Epithelial cell of umbilical artery (primary cell): ENCODE measurements around the gene FMNL3. TPM values are rescaled to one million over a fixed set of nuclear protein-coding genes. Genes with fewer than 3 reads are reported as not detected.

ENCODE experiments used
- total RNA-seq: library from RNA; depleted of rRNA; stranded (reverse); fragments of >200 nt; gene quantifications from 2 replicates; pipeline ENCODE4 v1.2.3, GENCODE V29; 2014

The FMNL3 gene, protein sequence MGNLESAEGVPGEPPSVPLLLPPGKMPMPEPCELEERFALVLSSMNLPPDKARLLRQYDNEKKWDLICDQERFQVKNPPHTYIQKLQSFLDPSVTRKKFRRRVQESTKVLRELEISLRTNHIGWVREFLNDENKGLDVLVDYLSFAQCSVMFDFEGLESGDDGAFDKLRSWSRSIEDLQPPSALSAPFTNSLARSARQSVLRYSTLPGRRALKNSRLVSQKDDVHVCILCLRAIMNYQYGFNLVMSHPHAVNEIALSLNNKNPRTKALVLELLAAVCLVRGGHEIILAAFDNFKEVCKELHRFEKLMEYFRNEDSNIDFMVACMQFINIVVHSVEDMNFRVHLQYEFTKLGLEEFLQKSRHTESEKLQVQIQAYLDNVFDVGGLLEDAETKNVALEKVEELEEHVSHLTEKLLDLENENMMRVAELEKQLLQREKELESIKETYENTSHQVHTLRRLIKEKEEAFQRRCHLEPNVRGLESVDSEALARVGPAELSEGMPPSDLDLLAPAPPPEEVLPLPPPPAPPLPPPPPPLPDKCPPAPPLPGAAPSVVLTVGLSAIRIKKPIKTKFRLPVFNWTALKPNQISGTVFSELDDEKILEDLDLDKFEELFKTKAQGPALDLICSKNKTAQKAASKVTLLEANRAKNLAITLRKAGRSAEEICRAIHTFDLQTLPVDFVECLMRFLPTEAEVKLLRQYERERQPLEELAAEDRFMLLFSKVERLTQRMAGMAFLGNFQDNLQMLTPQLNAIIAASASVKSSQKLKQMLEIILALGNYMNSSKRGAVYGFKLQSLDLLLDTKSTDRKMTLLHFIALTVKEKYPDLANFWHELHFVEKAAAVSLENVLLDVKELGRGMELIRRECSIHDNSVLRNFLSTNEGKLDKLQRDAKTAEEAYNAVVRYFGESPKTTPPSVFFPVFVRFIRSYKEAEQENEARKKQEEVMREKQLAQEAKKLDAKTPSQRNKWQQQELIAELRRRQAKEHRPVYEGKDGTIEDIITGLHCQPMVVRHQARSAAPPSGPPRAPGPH
- 69.2 and 72.0 TPM in 2 replicates for total RNA-seq

GRCh38 chr12:49707128-49707811 is at the start of gene FMNL3:
Gene FMNL3 (minus strand): TSS chr12:49707405. CDS start chr12:49707180, 225 bp downstream.

DNA sequence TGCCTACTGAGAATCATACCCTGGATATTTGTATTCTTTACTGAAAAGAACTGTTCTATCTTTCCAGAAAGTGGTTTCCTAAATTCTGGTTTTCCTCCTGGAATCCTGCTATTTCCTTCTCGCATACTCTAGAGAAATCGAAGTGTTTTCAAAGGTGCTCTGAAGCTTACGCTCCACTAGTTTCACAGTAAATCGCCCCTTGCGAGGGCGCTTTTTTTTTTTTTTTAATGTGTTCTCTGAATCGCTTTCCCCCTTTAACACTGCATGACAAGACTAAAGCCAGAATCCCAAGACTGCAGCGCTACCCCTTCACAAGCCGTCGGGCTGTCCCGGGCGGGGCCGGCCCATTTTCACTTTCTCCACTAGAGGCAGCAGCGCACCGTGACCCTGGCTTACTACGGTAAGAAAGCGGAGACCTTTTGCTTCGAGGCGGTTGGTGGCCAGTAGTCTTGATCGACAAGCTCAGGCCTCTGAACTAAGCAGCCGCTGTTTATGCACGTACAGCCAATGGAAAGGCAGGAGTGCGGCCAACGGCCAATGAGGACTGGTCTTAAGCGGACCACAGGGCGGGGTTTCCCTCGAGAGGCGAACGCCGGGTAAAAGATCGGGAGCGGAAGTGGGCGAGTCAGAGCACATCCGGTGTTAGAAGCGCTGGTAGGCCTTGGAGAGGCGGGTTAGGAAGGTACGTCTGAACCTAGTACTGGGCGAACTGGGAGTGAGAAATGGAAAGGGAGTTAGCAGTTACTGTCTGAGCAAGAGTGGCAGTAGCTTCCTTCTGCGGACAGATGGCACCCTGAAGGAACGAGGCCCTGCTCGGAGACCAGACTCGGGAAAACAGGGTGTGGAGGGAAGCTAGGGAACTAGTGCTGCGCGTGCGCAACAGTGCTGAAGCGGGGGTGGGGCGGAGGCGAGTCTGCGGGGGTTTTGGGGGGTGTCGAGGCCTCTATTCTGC is 34.0 kb upstream of the FMNL3 start, which contains the start of gene TMBIM6:
Gene TMBIM6 (plus strand): TSS at position 628 of the 952 bp plus-strand sequence. CDS start 10,937 bp downstream, outside the sequence.

DNA sequence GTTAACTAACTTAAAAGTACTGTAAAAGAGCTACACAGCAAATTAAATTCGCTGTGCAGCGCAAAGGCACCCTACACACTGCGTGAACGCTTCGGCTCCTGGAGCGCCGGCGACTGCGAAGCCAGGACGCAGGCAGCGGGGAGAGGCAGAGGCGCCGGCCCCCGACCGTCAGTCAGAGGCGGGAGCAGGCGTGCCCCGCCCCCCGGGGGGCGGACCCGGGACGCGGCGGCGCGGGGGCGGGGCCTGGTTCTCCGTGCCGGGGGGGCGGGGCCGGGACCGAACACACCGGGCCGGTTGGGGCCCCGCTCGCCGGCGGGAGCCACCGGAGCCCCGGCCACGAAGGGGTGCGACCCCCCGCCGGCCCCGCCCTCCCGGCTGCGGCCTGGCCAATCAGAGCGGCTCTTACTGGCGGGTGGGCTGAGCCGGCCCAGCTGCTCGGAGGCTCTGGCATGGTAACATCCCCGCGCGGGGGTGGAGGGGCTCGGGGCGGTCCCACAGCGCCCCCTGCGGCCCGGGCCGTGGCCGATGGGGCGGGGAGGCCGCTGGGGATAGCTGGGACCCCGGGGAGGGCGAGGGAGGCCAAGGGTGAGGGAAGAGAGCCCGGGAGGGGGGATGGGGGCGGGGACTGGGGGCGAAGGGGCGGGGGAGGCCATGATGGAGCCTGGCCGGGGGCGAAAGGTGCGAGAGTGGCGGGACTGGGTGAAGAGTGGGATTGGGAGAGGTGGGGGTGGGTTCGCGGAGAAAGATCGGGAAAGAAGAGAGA is 83.9 kb downstream of the FMNL3 start, which contains the start of gene PRPF40B:
Gene PRPF40B (plus strand): TSS at position 420 of the 763 bp plus-strand sequence. CDS start 30 bp downstream, at position 450.

GRCh38 chr12:49605539-49605938 is 101.7 kb downstream of the FMNL3 start, which contains the start of gene FAM186B:
Gene FAM186B (minus strand): TSS chr12:49605639. CDS start chr12:49605477, 162 bp downstream.

Other genes with a start within 250 kb of the FMNL3 start
- gene KCNH3, start 168.4 kb downstream of the FMNL3 start, total RNA-seq = 0.15 and 0.32 TPM in 2 replicates
- gene MCRS1, start 139.3 kb downstream of the FMNL3 start, total RNA-seq = 60.9 and 76.0 TPM in 2 replicates
- gene FAM186B, start 101.8 kb downstream of the FMNL3 start, total RNA-seq = 0.32 TPM in 1 of 2 replicates, not detected in the other
- 5.5 and 11.4 TPM in 2 replicates for gene PRPF40B, start 83.8 kb downstream of the FMNL3 start, total RNA-seq
- gene TMBIM6, start 34.2 kb upstream of the FMNL3 start, total RNA-seq = 284 and 430 TPM in 2 replicates
- 10.7 and 11.9 TPM in 2 replicates for gene NCKAP5L, start 121.0 kb upstream of the FMNL3 start, total RNA-seq
- 2.6 and 3.2 TPM in 2 replicates for gene BCDIN3D, start 135.7 kb upstream of the FMNL3 start, total RNA-seq
- gene FAIM2, start 196.5 kb upstream of the FMNL3 start, total RNA-seq = under 0.01 and 0.15 TPM in 2 replicates
- gene AQP2, start 243.3 kb upstream of the FMNL3 start, total RNA-seq = not detected in 2 replicates